NCI-H460 (cell line): ENCODE data around the gene TCL1B. TPM values are rescaled to one million over a fixed set of nuclear protein-coding genes. Genes with fewer than 3 reads are reported as not detected.

Experiments used
- DNase-seq: peaks from one replicate; pipeline ENCODE4 v3.0.0-alpha.2; 2016; ENCODE audit warnings: low read depth; ENCODE audit errors: extremely low read depth
- polyA plus RNA-seq: library from polyadenylated mRNA; depleted of rRNA; stranded (reverse); fragments of >200 nt; gene quantifications from 2 replicates; pipeline ENCODE4 v1.2.3, GENCODE V29; 2014; cell fraction: nucleus; rRNA removed
- total RNA-seq: library from RNA; depleted of rRNA; stranded (reverse); fragments of >200 nt; shearing (Covaris generic); gene quantifications from 2 replicates; pipeline ENCODE4 v1.2.3, GENCODE V29; 2014; rRNA removed

TCL1B gene, protein sequence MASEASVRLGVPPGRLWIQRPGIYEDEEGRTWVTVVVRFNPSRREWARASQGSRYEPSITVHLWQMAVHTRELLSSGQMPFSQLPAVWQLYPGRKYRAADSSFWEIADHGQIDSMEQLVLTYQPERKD
- total RNA-seq, result not detected in 2 replicates
- polyA plus RNA-seq, result not detected in 2 replicates

GRCh38 chr14:95685978-95686922 lies at the start of gene TCL1B:
TSS of gene TCL1B (plus strand) at chr14:95686426. CDS start at chr14:95686468, 42 bp downstream.
- no peak for DNase-seq

DNA sequence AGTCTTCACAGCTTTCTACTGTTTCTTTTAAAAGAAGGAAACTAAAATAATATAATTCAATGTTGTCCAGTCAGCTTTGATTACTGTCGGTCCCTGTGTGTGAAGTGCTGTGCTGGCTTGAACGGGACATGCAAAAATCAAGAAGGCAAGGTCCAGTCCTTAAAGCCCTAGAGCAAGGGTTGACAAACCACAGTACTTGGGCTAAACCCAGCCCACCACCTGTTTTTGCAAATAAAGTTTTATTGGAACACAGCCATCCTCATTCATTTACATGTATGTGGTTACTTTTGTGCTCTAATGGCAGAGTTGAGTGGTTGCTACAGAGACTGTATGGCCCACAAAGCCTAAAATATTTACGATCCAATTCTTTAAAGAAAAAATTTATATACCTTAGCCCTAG lies 41.2 kb upstream of the TCL1B start:
- no peak for DNase-seq

DNA sequence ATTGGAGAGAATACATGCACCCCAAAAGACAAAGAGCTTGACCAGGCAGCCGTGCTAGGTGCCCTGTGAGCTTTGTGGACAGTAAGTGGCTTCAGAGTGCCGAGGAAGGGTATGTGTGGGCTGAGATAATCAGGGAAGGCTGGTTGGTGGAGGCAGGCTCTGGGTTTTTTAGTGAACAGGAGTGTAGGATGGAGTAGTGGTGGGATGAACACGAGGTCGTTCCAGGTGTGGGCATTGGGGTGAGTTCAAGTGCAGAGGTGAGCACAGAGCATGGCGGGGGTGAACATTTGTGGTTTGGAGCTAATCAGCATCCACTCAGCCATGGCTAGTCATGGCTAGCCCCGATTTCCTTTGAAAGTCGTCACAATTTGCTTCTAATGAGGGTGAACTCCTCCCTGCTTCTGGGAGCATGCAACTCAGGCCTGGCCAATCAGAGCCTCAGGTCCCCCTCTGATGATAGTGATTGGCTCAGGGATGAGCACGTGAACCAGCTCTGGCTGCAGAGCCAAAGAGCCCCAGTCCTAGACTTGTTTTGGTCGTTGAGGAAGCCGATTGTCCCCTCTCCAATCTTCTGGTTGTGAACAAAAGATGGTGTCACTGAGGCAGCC lies 40.7 kb upstream of the TCL1B start:
- DNase-seq, result no peak

DNA sequence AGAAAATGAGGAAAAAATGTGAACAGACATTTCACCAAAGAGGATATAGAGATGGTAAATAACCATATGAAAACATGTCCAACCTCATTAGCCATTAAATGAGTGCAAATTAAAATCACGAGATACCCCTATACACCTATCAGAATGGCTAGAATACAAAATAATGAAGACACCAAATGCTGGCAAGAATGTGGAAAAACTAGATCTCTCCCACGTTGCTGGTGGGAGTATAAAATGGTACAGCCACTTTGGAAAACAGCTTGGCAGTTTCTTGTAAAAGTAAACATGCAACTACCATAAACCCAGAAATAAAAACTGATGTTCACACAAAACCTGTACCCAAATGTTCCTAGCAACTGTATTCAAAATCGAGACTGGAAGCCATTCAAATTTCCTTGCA lies 38.3 kb upstream of the TCL1B start:
- DNase-seq, result no peak

DNA sequence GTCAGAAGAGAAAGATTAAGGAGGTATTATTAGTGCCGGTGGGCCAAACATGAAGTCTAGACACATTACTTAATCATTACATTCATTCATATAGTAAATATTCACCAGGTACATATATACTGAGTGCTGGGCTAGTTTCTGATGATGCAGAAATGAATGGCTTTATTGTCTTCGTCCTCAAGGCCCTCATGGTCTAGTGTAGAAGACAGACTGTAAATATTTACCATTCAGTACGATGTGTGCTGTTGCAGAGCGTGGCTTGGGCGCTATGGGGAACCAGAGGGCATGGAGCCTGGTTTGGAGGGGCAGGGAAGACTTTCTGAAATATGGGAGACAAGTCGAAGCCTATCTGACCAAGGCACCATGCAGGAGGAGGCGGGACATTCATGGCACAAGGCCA lies 37.0 kb upstream of the TCL1B start:
- DNase-seq, result no peak

GRCh38 chr14:95651028-95651427 lies 35.2 kb upstream of the TCL1B start:
- DNase-seq, result no peak

DNA sequence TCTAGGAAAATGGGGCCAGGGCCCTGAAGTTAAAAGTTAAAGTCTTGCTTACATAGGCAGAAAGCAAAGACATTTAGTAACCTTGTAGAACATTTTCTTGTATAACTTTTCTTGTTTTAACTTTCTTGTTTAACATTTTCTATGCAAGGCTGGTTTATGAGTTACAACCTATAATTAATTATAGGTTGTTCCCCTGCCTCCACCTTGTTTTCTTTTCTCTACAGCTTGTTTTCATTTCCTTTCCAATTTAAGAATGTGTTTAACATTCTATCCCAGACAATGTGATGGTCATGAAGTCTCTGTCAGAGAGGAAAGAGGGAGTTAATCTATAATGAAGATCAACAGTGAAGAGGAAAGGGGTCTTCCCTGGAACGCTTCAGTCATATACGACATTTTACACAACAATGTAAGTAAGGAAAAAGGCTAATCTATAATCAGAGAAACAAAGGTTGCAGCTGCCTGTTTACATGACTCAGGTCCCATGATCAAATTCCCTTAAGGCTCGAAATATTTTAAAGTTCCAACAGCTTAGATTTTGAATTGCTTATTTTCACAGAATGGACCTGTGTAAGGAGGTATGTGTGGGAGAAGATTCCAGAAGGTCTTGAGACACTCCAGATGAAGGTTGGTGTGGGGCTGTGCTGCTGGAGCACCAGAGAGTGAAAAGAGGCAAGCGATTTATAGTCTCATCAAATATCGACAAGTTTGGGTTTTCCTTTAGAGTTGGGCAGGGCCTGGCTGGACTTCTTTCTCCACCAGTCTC lies 34.2 kb upstream of the TCL1B start:
- no peak for DNase-seq

DNA sequence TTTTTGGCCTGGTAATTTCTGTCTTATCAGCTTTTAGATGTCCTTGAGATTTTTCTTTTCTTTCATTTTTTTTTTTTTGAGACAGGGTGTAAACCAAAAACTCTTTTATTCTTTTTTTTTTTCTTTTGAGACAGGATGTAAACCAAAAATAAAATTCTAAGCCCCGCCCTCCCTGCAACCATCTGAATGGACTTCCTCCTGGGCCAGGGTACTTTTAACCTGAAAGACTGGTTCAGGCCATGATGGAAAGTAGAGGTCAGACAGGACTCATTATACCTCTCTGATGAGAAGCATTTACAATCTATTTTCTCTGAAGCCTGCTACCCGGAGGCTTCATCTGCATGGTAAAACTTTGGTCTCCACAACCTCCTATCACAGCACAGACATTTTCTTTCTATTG lies 33.5 kb upstream of the TCL1B start:
- no peak for DNase-seq

DNA sequence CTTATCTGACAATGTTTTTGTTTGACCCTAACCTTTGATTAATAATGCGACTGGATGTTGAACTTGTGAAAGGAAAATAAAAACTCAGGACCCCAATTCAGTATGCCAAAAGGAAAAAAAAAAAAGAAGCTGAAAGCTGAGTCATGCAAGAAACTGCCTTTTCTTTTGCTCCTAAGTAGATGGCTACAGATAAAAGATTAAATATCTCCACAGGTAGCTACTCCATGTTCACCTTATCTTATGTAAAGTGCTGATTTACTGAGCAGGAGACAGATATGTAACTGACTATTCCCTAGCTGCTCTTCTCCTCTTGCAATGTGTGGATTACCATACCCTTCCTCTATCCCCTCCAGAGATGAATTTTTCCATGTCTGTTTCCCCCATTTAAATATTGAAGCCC lies 30.8 kb upstream of the TCL1B start:
- DNase-seq, result no peak

- DNase-seq, result no peak
These were observed 29.6 kb upstream of the TCL1B start for GRCh38 chr14:95656634-95657033.

DNA sequence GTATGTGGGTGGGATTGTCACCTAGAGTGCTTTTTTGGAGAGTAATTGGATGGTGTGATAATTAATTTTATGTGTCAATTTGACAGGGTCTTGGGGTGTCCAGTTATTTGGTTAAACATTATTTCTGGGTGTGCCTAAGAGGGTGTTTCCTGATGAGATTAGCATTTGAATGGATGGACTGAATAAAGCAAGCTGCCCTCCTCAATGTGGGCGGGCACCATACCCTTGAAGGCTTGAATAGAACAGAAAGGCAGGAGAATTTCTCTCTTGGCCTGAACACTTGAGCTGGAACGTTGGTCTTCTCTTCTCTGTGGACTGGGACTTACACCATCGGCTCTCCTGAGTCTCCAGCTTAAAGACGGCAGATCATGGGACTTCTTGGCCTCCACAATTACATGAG lies 28.8 kb upstream of the TCL1B start:
- no peak for DNase-seq

DNA sequence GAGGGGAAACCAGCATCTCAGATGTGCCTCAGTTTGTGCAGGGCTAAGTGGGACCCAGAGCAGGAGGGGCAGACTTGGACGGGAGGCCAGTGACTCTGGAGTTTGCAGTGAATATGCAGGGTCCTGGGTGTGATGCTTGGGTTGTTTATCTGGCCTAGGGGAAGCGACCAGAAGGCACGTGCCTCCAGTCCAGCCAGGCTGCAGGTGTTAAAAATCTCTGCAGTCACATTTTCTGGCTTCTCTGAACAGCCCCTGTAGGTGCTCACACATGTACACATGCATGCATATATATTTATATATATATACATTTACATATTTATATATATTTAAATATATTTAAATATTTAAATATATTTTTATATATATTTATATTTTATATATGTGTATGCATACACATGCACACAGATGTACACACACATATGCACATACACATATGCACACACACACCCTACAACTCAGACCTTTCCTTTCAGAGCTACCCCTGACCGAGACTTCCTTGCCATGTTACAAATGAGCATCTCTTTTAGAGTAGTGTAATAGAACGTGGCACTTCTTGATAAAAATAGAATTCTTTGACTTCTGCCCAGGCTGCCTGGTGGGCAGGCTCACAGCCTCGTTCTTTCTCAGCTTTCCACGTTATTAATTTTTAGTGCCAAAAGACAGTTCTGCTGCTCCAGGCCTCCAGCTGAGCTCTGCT lies 26.8 kb upstream of the TCL1B start:
- no peak for DNase-seq

- no peak for DNase-seq
These were observed 26.2 kb upstream of the TCL1B start for GRCh38 chr14:95659990-95660385.

- DNase-seq, result no peak
These were observed 25.3 kb upstream of the TCL1B start for GRCh38 chr14:95660651-95661515.

- DNase-seq, result no peak
These were observed 23.6 kb upstream of the TCL1B start for GRCh38 chr14:95662376-95663186.

DNA sequence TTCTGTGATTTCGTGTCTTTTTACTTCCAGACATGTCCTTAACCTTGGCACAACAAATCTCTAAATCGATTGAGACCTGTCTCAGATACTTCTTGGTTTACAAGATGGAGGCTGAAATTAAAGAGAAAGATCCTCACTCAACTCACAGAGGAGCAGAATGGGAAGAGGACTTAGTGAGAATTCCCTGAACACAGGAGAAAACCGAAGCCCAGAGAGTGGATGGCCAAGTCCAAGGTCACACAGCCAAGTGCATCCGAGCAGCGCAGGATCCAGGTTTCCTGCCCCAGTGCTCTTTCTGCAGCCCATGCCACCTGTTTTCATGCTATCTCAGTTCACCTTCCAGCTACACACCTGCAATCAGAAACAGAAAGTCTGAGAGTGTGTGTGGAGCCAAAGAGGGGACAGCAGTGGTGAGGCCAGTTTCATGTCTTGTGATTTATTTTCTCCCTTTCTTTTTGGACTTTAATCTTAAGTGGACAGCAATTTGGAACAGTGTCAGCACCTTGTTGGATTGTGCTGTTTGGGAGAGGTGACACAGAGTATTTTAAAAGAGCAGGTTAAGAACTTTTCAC lies 22.9 kb upstream of the TCL1B start:
- no peak for DNase-seq

- DNase-seq, result no peak
These were observed 22.2 kb upstream of the TCL1B start for GRCh38 chr14:95664066-95664465.

DNA sequence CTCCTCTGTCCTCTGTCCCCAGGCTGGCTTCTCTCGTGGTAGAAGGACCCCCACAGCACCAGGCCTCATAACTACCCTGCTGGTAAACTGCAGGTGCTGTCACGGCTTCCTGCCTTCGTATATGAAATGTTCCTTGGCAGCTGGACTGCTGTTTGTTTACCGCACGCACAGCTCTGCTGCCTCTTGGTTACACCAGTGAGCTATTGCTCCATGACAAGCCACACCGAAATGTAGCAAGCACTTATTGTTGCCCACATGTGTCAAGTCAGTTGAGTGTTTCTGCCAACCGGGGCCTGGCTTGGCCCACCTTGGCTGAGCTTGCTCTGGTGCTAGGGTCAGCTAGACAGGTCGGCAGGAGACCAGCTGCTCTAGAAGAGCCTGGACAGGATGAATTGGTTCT lies 21.7 kb upstream of the TCL1B start:
- no peak for DNase-seq
